Mesodermal cell (in vitro differentiated cells): ENCODE measurements around the gene PEX11A. TPM values are rescaled to one million over a fixed set of nuclear protein-coding genes. Genes with fewer than 3 reads are reported as not detected.

Experiments used
- H3K27ac ChIP-seq: 2 replicates; pipeline ENCODE4 v1.7.0; 2013; ENCODE audit warnings: mild to moderate bottlenecking, low read depth, low read length, moderate library complexity; ENCODE audit not compliant: severe bottlenecking
- H3K36me3 ChIP-seq: 2 replicates; pipeline ENCODE4 v1.7.1; 2013; ENCODE audit warnings: mild to moderate bottlenecking, low read length, moderate library complexity; ENCODE audit not compliant: control insufficient read depth, insufficient read depth
- H3K4me1 ChIP-seq: one replicate; pipeline ENCODE4 v1.7.1; 2013; ENCODE audit warnings: mild to moderate bottlenecking, low read length; ENCODE audit not compliant: insufficient read depth, control insufficient read depth, poor library complexity, severe bottlenecking
- H3K4me3 ChIP-seq: 2 replicates; pipeline ENCODE4 v1.7.0; 2013; ENCODE audit warnings: low read length, control low read depth, mild to moderate bottlenecking; ENCODE audit not compliant: insufficient read depth, poor library complexity, severe bottlenecking; ENCODE audit errors: extremely low read depth
- H3K9me3 ChIP-seq: 2 replicates; pipeline ENCODE4 v1.7.1; 2013; ENCODE audit warnings: mild to moderate bottlenecking, low read length, moderate library complexity; ENCODE audit not compliant: control insufficient read depth
- WGBS, 2 experiments: methylation state at CpG; one replicate each; pipeline ENCODE4 v1.1.5; 2013; ENCODE audit warnings: missing lambda C conversion rate in 2 of 2; ENCODE audit not compliant: insufficient coverage in 2 of 2; 5-methylcytosine and 5-hydroxymethylcytosine counted together
- polyA plus RNA-seq, 2 experiments: library from polyadenylated mRNA; stranded (reverse); fragments of 50-300 nt; gene quantifications; one replicate each; pipeline ENCODE4 v1.2.3, GENCODE V29; 2013

Gene PEX11A, protein sequence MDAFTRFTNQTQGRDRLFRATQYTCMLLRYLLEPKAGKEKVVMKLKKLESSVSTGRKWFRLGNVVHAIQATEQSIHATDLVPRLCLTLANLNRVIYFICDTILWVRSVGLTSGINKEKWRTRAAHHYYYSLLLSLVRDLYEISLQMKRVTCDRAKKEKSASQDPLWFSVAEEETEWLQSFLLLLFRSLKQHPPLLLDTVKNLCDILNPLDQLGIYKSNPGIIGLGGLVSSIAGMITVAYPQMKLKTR
- polyA plus RNA-seq (2013, experiment 1 of 2) = 3.2 TPM
- 3.8 TPM for polyA plus RNA-seq (2013, experiment 2 of 2)

DNA sequence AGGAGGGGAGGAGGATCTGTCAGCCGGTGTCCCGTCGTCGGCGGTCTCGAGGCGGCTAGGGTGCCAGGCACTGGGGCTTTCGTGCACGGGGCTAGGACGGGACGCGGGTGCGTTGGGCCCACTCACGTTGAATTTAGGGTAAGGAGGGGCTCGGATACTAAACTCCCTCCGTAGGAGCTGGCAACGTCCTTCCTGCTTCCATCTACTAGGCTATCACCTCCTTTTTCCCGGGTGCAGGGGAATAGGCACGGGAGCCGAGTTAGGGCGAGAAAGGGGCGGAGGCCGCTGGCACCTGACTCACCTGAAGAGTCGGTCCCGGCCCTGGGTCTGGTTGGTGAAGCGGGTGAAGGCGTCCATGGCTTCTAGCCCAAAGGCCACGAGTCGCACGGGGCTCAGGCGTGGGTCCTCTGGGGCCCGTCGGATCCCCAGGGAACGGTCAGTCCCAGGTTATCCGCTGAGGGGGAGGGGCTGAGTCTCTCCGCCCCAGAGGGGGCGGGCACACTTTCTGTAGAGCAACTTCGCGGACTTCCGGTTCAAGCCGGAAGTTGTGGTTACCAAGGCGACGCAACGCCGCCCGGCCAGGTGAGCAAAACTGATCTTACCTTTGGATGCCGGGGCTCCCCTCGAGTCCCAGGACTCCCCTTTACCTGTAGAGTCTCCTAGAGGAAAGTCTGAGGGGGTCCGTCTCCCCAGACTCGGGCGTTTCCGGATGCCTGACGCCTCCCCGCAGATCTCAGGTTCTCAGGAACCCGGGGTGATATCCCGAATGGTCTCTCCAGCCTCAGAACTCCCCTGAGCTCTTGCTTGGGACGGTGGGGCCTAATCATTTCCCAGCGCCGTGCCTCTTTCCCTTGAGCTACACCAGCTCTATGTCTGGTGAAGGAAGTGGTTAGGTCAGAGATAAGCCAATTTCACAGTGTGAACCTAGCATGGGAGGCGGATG is at the start of gene PEX11A, which contains the start of gene WDR93:
Gene PEX11A, minus strand, starts transcription at position 479 of the 943 bp plus-strand sequence. Its CDS starts 122 bp downstream, at position 357.
Gene WDR93, plus strand, starts transcription at position 536 of the 943 bp plus-strand sequence. CDS start 10,936 bp downstream, outside the sequence.
- 19 to 22% methylated on average over 37 to 42 of the region's 60 CpGs for whole genome bisulfite sequencing, 2 experiments
- Histone ChIP-seq H3K9me3 (no peaks in the 10 kb centered on the region), H3K4me1 (no peaks in the 10 kb centered on the region), H3K36me3 (no peaks in the 10 kb centered on the region), H3K4me3 (peak within 1 kb of the TSS; percentile 56), H3K27ac (no peak within 1 kb of the TSS)

- no peaks in the 10 kb centered on the region for H3K9me3 ChIP-seq
- 0 to 10% methylated on average over 3 to 7 of the region's 8 CpGs for WGBS, 2 experiments
- no peak overlapping the region for H3K4me3 ChIP-seq
- no peaks in the 10 kb centered on the region for H3K36me3 ChIP-seq
- no peaks in the 10 kb centered on the region for H3K4me1 ChIP-seq
- H3K27ac ChIP-seq = no peak overlapping the region
Observed at GRCh38 chr15:89740137-89740536, 49.6 kb upstream of the PEX11A start.

DNA sequence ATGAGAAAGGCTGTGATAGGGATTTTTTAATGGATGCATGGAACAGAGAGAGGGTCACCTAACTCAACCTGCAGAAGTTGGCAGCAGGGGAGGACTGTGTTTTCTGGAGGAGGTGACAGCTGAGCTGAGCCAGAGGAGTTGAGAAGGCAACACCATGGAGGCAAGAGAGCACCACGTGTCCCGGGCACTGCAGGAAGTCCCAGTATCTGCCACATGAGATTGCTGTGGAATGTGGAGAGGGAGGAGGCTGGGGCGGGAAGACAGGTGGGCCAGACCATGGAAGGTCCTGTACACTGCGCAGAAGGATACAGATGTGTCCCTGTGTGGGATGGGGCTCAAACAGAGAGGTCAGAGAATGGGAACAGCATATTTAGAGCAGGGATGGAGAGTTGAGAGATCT is 45.2 kb upstream of the PEX11A start:
- Histone ChIP-seq H3K36me3 (no peaks in the 10 kb centered on the region), H3K4me1 (no peaks in the 10 kb centered on the region), H3K27ac (no peak overlapping the region), H3K9me3 (no peaks in the 10 kb centered on the region), H3K4me3 (no peak overlapping the region)
- 74 to 79% methylated on average over 3 to 4 of the region's 4 CpGs for WGBS, 2 experiments

GRCh38 chr15:89732451-89733172 is 42.1 kb upstream of the PEX11A start:
- Histone ChIP-seq H3K36me3 (no peaks in the 10 kb centered on the region), H3K27ac (no peak overlapping the region), H3K4me3 (no peak overlapping the region), H3K4me1 (no peaks in the 10 kb centered on the region), H3K9me3 (no peaks in the 10 kb centered on the region)
- 70 to 96% methylated on average over 4 to 7 of the region's 8 CpGs for WGBS, 2 experiments

DNA sequence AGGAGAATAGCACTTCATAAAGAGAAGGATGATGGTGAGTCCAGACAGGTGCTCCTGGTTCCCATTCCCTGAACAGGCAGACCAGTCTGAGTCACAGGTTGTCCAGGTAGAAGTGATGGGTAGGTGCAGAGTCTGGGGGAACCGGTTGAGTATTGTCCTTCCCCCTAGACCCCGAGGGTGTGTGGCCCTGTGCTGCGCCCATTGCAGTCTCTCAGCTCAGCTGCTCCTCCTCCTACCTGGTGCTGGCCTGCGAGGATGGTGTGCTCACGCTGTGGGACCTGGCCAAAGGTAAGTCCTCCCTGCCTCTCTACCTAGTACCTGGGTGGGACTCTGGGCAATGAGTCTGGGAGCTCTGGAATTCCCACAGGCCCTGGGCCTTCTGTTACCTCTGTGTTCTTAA is 40.7 kb upstream of the PEX11A start:
- Histone ChIP-seq H3K36me3 (no peaks in the 10 kb centered on the region), H3K9me3 (no peaks in the 10 kb centered on the region), H3K4me1 (no peaks in the 10 kb centered on the region), H3K4me3 (no peak overlapping the region), H3K27ac (no peak overlapping the region)
- WGBS, 2 experiments = 81 to 85% methylated on average over 4 to 5 of the region's 5 CpGs

DNA sequence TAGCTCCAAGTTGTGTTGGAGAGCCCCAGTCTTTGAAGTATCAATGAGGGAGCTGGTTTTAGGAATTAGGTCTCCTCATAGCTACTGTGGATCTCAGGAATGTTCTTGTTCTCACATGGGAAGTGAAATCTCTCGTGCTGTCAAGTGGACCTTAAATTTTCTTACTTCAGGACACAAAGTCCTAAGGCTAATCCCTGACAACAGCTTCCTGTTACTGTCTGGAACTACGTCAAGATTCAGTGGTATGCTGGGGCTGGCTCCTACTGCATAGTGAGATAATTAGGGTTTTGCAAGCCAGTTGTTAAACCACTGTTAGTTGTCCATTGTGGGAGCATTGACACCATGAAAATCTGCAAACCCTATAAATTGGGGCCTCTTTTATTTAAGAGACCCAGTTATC is 37.7 kb upstream of the PEX11A start:
- WGBS, 2 experiments = 69 to 94% methylated on average over 2 of the region's 2 CpGs
- Histone ChIP-seq H3K4me3 (no peak overlapping the region), H3K9me3 (peaks cover 9% of the 10 kb centered on the region), H3K27ac (no peak overlapping the region), H3K36me3 (no peaks in the 10 kb centered on the region), H3K4me1 (no peaks in the 10 kb centered on the region)

DNA sequence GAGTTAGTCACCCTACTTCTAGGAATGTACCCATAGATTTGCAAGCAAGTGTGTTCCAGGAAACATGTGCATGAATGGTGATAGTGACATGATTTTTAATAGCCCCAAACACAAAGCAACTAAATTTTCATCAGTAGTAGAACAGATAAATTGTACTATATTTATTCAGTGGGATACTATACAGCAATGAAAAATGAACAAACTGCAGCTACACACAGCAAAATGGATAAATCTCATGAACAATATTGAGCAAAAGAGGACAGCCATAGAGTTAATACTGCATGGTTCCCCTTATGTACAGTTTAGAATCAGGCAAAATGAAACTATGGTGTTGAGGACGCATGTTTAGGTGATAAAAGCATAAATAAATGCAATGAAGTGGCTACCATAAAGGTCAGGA is 34.5 kb upstream of the PEX11A start:
- WGBS, 2 experiments = 80 to 100% methylated on average over 1 of the region's 1 CpG
- H3K4me1 ChIP-seq = no peaks in the 10 kb centered on the region
- H3K9me3 ChIP-seq = peaks cover 9% of the 10 kb centered on the region
- H3K4me3 ChIP-seq = no peak overlapping the region
- H3K27ac ChIP-seq = no peak overlapping the region
- H3K36me3 ChIP-seq = no peaks in the 10 kb centered on the region

- no peaks in the 10 kb centered on the region for H3K36me3 ChIP-seq
- H3K4me3 ChIP-seq = no peak overlapping the region
- H3K27ac ChIP-seq = no peak overlapping the region
- 100% methylated on average over 1 of the region's 1 CpG; no CpG with 5 or more reads in 1 of the 2 experiments for WGBS, 2 experiments
- peaks cover 9% of the 10 kb centered on the region for H3K9me3 ChIP-seq
- no peaks in the 10 kb centered on the region for H3K4me1 ChIP-seq
Observed at GRCh38 chr15:89724621-89725020, 34.1 kb upstream of the PEX11A start.

DNA sequence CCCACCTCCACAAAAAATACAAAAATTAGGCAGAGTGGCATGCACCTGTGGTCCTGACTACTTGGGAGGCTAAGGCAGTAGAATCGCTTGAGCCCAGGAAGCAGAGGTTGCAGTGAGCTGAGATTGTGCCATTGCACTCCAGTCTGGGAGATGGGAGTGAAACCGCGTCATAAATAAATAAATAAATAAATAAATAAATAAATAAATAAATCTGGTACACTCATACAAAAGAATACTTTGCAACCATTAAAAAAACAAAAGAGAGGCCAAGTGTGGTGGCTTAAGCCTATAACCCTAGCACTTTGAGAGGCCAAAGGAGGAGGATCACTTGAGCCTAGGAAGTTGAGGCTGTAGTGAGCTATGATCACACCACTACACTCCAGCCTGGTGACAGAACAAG is 32.5 kb upstream of the PEX11A start:
- WGBS, 2 experiments = 60% methylated on average over 1 of the region's 3 CpGs; no CpG with 5 or more reads in 1 of the 2 experiments
- Histone ChIP-seq H3K9me3 (peaks cover 9% of the 10 kb centered on the region), H3K36me3 (no peaks in the 10 kb centered on the region), H3K4me3 (no peak overlapping the region), H3K4me1 (no peaks in the 10 kb centered on the region), H3K27ac (no peak overlapping the region)

GRCh38 chr15:89714775-89715174 is 24.2 kb upstream of the PEX11A start:
- no peaks in the 10 kb centered on the region for H3K36me3 ChIP-seq
- H3K27ac ChIP-seq = no peak overlapping the region
- H3K4me1 ChIP-seq = no peaks in the 10 kb centered on the region
- no peaks in the 10 kb centered on the region for H3K9me3 ChIP-seq
- no CpG with 5 or more reads among the region's 2 CpGs for WGBS, 2 experiments
- H3K4me3 ChIP-seq = no peak overlapping the region
